GM12892 (cell line): Measurements from ENCODE around the gene URAD.

ENCODE experiments used
- DNase-seq: peaks from one replicate; pipeline ENCODE4 v3.0.0; 2011; ENCODE audit not compliant: insufficient read length
- FAIRE-seq: peaks from 2 replicates; lab custom pipeline; 2011; peaks lifted over from hg19 to GRCh38; lab: Jason Lieb, UNC
- POLR2A ChIP-seq: IDR thresholded peaks from 2 replicates; pipeline ENCODE4 v1.6.1; 2011; ENCODE audit warnings: low read depth, low read length, control low read depth
- POLR2AphosphoS5 ChIP-seq: IDR thresholded peaks from 2 replicates; pipeline ENCODE4 v1.6.1; 2011; ENCODE audit warnings: low read depth, low read length, control low read depth
- TAF1 ChIP-seq: IDR thresholded peaks from 2 replicates; pipeline ENCODE4 v1.6.1; 2011; ENCODE audit warnings: low read depth, mild to moderate bottlenecking, control low read depth, low read length, borderline replicate concordance

The URAD gene

DNA sequence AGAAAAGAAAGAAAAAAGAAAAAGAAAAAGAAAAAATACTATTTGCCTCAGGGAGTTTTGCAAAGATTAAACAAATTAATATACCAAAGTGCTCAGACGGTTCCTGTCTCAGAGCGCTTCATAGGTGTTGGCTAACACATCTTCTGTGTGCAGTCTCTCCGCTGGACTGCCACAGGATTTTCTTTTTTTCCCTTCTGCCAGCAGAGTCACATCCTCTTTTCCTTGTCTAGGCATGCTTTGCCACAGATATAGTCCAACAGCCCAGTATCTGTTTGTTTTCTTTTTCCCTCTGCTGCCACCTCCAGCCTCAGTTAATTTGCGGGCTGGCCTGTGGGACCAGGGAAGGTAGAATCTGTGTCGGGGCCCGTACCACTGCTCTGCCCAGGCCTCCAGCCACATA is 3.4 kb upstream of the URAD start:
- TF ChIP-seq TAF1: no peak
- no peak for TF ChIP-seq POLR2AphosphoS5
- FAIRE-seq: no peak
- DNase-seq: no peak

DNA sequence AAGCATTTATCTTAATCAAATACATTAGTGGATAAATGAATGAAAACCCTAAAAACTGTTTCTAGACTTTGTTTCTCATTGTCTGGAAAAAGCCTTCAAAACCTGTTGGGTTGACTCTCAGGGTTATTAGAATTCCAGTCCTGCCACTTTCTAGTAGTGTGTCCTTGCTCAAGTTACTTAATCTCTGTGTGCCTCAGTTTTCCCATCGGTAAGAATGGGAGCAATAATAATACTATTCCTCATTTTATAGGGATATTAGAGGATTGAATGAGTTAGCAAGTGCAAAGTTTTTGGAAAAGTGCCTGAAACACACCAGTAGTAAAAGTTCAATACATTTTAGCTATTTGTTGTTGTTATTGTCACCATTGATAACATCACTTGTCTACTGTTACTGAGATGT is 2.9 kb downstream of the URAD start:
- TF ChIP-seq POLR2A (no peak), TAF1 (no peak), POLR2AphosphoS5 (no peak)
- DNase-seq: no peak
- no peak for FAIRE-seq

DNA sequence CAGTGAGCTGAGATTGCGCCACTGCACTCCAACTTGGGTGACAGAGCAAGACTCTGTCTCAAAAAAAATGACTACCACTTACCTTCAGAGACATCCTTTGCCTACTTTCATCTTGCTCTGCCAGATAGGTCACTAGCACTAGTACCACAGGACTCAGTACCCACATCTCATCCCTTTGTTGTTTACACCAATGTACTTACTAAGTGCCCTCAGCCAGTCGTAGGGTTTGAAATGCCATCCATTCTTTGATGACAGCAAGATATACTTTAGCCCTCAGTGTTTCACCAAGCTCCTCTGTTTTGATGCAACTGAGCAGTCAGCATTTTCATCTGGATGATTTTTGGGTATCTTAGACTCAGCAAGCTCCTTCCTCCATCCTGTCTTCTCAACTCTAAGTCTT is 6.1 kb downstream of the URAD start:
- TF ChIP-seq POLR2AphosphoS5 (no peak), POLR2A (no peak), TAF1 (no peak)
- no peak for DNase-seq

DNA sequence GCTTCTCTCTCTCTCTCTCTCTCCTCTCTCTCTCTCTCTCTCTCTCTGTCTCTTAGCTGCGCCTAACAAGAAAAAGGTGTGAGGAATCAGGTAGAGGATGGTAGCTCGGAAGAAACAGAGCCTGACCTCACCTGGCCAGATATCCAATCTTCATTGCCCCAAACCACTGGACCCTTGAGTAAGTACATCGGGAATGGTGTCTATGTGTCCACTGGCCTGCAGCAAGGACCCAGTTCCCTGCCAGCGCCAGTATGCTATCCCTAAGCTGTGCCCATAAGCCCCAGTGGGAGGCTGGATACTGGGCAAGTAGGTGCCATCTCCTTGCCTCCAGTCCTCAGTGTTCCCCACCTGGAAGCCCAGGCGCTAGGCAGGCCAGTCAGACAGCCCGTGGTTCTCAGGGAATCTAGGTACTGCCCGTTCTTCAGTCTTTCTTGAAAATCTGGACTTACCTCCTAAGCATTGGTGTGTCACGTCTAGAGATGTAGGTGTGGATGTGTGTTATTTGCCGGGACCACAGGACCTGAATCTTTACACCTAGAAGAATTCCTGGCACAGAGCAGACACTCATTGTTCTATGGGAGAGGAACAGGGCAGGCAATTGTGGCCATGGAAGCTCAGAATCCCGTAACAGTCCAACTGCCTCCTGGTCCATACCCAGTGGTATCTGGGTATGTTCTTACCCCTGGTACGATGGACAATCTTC is 7.3 kb downstream of the URAD start:
- FAIRE-seq (no peak), DNase-seq (no peak)
- TF ChIP-seq POLR2AphosphoS5 (no peak), POLR2A (no peak), TAF1 (no peak)

More for the DNA sequence above, 6.1 kb downstream of the URAD start:
- no peak for FAIRE-seq

DNA sequence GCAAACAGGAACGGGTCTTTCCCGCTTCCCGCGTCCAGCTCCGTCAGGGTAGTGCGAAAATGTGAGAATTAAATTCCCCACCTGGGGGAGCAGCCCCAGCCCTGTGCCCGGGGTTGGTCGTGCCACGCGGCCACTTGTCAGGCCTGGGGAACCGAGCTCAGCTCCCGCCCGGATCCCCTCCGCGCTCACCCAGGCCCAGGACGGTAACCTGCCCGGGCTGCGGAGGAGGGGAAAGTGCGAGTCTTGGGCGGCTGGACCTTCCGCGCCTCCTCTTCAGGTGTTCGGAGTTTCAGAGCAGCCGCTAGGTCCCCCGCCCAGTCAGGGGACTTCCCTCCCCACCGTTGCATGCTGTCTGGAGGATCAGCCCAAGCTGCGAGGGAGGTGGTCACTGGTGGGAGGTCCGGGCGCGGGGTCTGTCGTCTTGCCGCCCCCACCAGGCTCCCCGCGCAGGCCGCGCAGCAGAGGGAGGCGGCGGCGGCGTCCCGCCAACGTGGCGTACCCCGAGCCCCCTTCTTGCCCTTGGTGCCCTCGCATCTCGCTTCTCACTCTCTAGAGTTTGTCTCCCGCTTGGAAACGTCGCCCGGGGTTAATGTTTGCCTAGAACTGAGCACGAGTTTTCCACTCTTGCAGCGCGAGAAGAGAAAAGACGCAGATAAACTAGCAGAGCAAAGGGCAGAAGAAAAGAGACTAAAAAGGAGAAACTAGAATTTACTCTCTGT is 8.1 kb downstream of the URAD start:
- FAIRE-seq (no peak), DNase-seq (no peak)
- TF ChIP-seq POLR2A (no peak), POLR2AphosphoS5 (no peak), TAF1 (no peak)

DNA sequence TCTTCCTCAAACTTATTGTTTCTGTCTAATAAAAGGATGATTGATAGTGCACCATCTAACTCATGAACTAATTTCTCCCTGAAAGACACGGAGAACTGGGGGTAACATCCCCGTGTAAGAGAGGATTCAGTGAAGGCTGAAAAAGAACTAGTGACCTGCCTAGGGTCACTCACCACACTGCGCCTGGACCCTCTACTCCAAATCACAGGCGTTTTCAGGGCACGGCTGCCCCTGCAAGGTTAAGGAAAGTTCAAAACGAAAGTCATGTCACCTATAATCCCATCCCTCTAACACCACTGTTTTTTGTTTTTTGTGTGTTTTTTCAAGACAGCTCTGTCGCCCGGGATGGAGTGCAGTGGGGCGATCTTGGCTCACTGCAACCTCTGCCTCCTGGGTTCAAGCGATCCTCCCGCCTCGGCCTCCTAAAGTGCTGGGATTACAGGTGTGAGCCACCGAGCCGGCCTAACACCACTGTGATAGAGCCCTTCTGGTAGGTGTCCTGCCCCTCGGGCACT is 8.7 kb downstream of the URAD start:
- FAIRE-seq: no peak
- DNase-seq: no peak
- TF ChIP-seq POLR2AphosphoS5 (no peak), TAF1 (no peak), POLR2A (no peak)

DNA sequence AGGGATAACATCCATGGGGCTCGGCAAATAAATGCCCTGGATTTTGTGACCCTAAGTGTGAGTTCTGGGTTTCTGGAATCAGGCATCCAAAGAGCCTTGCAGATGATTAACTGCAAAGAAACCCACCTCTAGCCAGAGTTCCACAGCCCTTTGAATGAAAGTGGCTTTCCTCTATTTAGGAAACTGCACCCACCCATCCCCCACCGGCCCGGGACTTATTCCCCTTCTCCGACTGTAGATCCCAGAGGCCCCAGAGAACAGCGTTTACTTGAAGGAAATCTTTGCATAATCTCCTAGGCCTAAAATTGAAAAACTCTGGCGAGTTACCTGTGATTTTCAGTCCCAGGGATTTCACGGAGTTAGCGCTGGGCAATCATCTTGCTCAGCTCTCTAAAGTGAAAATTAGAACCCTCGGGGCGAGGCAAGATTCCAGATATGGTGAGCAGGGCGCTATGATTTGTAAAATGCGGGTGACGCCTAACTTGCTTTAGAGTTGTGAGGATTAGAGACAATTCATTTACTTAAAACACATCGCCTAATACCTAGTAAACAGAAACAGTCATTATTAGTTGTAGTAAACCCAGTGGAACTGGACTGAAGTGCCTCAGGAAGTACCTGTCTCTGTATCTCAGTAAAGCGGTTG is 9.4 kb downstream of the URAD start:
- TF ChIP-seq TAF1: no peak
- FAIRE-seq (no peak), DNase-seq (no peak)

DNA sequence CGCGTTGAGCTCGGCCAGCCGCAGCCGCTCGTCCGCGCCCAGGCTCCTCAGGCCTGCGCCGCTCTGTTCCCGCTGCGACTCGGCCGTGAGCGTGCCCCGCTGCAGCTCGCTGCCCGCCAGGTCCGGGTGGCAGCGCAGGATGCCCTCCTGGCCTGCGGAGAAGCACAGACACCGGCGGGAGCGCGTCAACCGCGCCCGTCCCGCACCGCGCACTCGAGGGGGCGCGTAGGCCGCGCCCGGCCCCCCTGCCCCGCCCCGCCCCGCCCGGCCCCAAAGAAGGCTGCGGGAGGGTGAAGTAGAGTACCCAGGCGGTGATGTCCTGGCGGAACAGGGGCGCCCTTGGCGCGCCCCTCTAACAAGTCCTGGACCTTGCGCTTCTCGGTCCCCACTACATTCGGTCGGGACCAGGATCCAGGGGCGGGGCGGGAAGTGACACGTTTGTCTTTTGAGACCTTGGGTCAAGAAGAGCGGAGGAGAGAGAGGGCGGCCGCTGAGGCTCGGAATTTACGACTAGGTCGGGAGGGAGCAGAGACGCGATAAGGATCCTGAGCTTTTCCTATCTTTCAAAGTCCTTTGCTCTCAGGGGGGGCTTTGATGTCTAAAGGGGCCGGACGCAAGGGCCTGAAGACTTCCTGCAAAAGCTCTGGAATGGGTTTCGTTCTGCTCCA is 10.1 kb downstream of the URAD start:
- DNase-seq (no peak), FAIRE-seq (no peak)
- no peak for TF ChIP-seq TAF1
- TF ChIP-seq POLR2A: no peak
- TF ChIP-seq POLR2AphosphoS5: no peak

DNA sequence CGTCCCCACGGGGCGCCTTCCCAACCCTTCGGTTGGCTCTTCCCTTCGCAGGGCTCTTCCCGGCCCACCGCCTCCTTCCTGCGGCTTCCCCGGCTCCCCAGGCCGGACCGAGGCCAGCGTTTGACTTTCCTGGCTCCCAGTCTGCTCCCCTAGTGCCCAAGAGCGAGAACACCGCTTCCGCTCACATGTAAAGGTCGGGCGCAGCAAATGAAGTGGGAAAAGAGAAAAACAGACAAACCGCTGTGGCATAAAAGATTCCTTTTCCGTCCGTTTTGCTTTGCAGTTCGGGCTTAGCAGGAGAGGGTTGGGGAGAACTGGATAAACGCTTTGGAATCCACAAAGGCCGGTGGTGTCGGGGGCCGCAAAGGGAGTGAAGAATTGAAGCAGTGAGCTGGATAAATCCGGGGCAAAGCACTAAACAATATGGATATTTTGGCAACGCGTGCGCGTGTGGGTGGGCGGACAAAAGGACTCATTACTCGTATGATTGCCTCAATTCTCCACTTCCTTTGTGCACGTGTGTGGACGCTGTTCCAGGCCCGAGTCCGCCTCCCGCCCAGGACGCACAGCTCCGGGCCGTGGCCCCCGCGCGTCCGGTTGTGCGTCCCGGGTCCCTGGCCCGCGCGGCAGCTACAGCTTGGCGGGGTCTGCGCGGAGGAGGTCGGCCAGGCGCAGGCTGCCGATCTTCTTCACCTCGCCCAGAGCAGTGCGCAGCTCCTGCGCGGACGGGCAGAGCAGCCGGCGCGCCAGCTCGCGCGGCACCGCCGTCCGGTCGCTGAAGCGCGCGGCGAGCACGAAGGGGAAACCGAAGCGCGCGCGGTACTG is 10.8 kb downstream of the URAD start:
- no peak for TF ChIP-seq POLR2AphosphoS5
- TF ChIP-seq TAF1: no peak
- no peak for TF ChIP-seq POLR2A
- DNase-seq (no peak), FAIRE-seq (no peak)

DNA sequence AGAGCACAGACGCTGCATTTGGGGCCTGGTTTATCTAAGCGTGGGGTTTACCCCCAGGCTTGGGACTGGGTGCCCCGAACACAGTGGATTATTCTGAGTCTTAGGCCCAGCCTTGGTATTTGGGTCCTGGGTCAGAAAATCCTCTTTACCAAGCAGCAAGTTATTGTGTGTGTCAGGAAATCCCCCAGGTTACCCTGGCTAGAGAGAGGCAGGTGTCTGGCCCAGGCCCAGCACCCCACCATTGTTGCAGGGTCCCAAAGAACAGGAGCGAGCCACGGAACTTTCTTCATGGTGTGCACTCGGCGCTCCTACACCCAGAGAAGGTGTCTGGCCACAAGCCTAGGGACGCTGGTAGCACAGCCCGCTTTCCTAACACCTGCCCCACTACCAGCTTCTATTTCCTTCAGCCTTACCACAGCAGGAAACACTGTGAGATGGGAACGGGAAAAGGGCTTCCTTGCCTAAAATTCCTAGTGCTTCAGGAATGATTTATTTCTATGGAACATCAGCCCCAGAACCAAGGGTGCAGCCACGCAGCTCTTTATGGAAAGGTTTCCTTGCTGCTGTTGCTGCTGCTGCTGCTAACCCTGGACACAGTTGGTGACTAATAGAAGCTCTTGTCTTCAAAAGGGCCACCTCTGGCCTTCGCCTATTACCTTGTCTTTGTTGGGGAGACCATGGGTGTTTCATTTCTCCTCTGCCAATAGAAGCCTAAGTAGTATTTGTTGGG is 12.0 kb downstream of the URAD start:
- no peak for DNase-seq
- no peak for TF ChIP-seq TAF1
- TF ChIP-seq POLR2A: no peak
- TF ChIP-seq POLR2AphosphoS5: no peak
- FAIRE-seq: no peak
